GM18909 (cell line): ENCODE measurements around the gene PDE1C.

Source experiments
- ATAC-seq: cut with Tn5 transposase; IDR thresholded peaks from one replicate; pipeline ENCODE4 v1.9.1; 2021; ENCODE audit warnings: mild to moderate bottlenecking; ENCODE audit not compliant: unreplicated experiment, poor library complexity

Gene PDE1C

DNA sequence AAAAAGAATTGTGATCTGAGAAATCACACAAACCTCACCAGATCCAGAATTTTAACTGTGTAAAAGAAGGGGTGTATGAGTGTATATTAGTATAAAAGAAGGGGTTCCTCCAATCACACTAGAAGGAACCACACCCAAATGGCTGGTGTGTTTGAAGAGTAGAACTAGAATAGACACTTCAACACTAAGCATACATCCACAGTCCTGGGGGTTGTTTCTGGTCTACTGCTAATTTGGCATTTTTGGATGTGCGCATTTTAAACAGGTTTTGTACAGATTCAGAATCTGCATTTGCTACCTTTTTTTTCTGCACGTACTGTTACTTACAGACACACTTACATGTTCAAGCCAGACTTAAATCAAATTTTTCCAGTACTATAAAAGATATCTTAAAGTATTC lies 64.6 kb downstream of the PDE1C start:
- ATAC-seq: no peak

GRCh38 chr7:32001948-32002347 lies 68.3 kb downstream of the PDE1C start:
- no peak for ATAC-seq

DNA sequence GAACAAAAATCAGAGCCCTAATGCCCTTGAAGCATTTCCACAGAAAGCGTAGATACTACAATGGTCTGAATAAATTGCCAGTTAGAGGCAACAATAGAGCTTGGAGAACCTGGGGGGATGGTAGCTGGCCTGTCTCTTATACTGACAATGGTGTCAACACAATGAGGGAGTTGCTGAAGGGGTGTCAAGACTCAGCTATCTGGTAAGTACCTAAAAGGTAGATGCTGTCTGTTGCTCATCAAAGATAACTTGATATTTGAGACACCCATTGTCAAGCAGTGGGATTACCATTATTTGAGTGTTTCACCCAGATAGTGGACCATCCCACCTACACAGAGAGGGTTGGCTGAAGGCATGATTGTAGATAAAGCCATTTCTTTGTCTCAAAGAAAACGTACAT lies 72.8 kb downstream of the PDE1C start:
- no peak for ATAC-seq

- no peak for ATAC-seq
Measured at GRCh38 chr7:31995134-31995533, 75.1 kb downstream of the PDE1C start.

DNA sequence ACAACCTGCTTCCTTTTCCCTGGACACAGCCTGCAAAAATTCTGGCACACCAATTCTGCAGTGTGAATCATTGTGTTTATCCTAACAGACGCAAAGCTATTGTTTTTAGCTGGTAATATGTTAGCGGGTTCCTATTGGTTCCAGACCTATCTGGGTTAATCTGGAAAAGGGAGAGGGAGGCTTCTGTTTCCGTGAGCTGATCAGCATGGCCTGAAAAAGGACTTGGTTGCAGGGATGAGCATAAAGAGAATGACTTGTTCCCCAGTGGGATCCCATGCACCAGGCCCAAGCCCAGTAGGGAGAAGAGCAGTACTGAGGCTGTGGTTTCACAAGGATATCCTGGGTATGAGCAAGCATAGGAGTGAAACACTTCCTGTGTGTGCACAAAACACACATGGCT lies 78.4 kb downstream of the PDE1C start:
- ATAC-seq: no peak

GRCh38 chr7:31991406-31991805 lies 78.8 kb downstream of the PDE1C start:
- ATAC-seq: no peak

DNA sequence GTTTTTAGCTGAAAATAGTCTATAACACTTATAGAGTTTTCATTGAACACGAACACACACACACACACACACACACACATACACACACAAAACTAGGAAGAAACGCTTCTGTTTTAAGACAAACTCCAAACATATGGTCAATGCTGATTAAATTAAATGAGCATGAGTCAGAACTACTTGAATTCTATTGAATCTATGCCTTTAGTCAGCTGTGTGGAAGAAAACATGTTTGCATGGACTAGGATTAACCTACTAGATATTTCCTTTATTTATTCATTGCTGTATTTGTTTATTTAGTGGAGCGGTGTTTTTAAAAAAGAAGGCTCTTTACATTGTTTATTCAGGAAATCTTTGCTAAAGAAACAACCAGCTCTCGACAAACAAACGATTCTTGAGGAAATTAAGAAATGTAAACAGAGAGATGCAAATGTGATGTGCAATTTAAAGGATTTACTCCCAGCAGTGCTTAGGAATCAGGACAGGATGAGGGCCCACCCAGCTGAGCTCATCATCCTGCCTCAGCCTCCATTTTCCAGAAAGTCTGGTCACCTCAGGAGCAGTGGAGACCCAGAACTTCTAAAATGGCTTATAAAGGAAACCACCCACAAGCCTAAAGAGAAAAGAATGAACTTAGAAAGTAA lies 83.2 kb downstream of the PDE1C start:
- no peak for ATAC-seq

- no peak for ATAC-seq
Measured at GRCh38 chr7:31982962-31983361, 87.2 kb downstream of the PDE1C start.

- ATAC-seq: no peak
Measured at GRCh38 chr7:31981874-31982390, 88.3 kb downstream of the PDE1C start.

GRCh38 chr7:31979690-31980330 lies 90.4 kb downstream of the PDE1C start:
- no peak for ATAC-seq

- ATAC-seq: no peak
Measured at GRCh38 chr7:31975546-31975945, 94.7 kb downstream of the PDE1C start.

- no peak for ATAC-seq
Measured at GRCh38 chr7:31974351-31974750, 95.9 kb downstream of the PDE1C start.

- no peak for ATAC-seq
Measured at GRCh38 chr7:31971049-31971667, 99.0 kb downstream of the PDE1C start.

DNA sequence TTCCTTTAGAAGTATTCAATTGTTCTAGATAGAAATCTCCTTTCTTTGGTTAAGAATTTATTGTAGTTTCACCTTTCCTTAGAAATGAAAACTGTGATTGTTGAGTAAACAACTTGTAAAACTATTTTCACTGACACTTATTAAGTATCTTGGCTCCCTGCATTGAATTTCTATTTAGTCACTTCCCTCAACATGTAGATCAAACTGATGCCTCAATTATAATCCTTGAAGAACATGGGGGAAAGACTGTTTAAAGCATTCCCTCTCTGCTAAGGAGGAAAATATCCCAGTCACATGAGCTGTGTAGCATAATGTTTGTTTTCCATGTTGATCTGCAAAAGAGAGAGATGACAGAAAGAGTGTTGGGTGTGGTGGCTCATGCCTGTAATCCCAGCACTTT lies 99.7 kb downstream of the PDE1C start:
- ATAC-seq: no peak

DNA sequence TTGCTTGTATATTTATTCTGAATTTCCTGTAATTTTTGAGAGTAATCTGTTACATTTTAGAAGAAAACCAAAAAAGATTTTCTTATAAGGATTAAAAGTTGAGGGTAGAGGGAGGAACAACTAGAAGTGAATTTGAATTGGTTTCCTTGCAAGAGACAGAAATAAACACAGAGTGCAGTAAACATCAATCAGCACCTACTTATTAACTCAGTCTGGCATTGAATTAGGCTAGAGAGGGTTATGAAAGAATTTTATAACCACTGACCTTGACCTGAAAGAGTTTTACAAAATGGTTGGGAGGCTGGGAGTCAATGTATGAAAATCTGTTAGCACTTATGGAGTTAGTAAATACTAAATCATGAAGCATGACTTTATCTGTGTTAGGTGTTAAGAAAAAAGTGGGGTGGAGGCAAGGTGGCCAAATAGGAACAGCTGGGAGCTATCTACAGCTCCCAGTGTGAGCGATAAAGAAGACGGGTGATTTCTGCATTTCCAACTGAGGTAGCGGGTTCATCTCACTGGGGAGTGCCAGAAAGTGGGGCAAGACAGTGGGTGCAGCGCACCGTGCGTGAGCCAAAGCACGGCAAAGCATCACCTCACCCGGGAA lies 106.5 kb downstream of the PDE1C start:
- no peak for ATAC-seq

GRCh38 chr7:31962246-31962645 lies 108.0 kb downstream of the PDE1C start:
- no peak for ATAC-seq

GRCh38 chr7:31958226-31958625 lies 112.0 kb downstream of the PDE1C start:
- ATAC-seq: no peak

GRCh38 chr7:31957756-31958155 lies 112.5 kb downstream of the PDE1C start:
- ATAC-seq: no peak

- ATAC-seq: no peak
Measured at GRCh38 chr7:31957090-31957720, 113.0 kb downstream of the PDE1C start.

DNA sequence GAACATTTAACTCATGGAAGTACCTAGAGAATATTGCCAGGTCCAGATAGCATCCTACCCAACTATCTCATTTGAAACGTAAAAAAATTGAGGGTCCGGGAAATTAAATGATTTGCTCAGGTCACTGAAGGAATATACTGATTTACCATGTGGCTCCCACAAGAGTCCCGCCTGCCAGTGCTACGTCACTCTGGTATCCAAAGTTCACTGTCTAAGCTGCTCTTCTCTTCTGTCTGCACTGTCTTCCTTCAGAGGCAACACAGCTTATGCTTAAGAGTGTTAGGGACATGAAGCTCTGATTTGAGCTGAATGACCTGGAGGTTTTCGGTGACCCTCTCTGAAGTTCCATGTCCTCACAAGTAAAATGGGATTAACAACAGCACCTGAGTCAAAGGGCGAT lies 114.6 kb downstream of the PDE1C start:
- ATAC-seq: no peak

GRCh38 chr7:31955021-31955420 lies 115.2 kb downstream of the PDE1C start:
- ATAC-seq: no peak
